Suprapubic skin (tissue), 3 donors: ENCODE measurements around the gene CFAP74.

Experiments used
- CTCF ChIP-seq, 2 donors: fragments of 200-600 bp in 1 of 2; fragments of 450-650 bp in 1 of 2; sonication (generic) in 1 of 2; IDR thresholded peaks; one replicate each; pipeline ENCODE4 v1.5.1; 2016 to 2019; ENCODE audit warnings: antibody characterized with exemption in 2 of 2, mild to moderate bottlenecking in 1 of 2, moderate library complexity in 1 of 2
- EP300 ChIP-seq: sonication (generic); formaldehyde crosslinking; IDR thresholded peaks from one replicate; pipeline ENCODE4 v1.6.1; 2017; ENCODE audit warnings: antibody characterized with exemption
- POLR2A ChIP-seq, 2 donors: fragments of 450-650 bp; IDR thresholded peaks; one replicate each; pipeline ENCODE4 v1.6.1; 2017; ENCODE audit warnings: antibody characterized with exemption in 2 of 2, mild to moderate bottlenecking in 2 of 2, moderate library complexity in 2 of 2

GRCh38 chr1:1924849-1925248 is 78.7 kb downstream of the CFAP74 start:
- no peak for TF ChIP-seq CTCF (IDR thresholded peaks at IDR 0.05)
- no peak for TF ChIP-seq POLR2A (IDR thresholded peaks at IDR 0.05)
- TF ChIP-seq EP300: no peak
